CD4-positive, CD25-positive, alpha-beta regulatory T cell (primary cell): ENCODE measurements around the gene CDC45. TPM values are rescaled to one million over a fixed set of nuclear protein-coding genes. Genes with fewer than 3 reads are reported as not detected.

Experiments used
- ATAC-seq, 2 donors: fragments of 150-1000 bp; cut with Tn5 transposase; one replicate each; pipeline ENCODE4 v1.10.0; 2021; ENCODE audit warnings: low read depth in 2 of 2, moderate number of reproducible peaks in 2 of 2, moderate library complexity in 1 of 2
- DNase-seq, 3 donors: peaks; one replicate each; pipeline versions ENCODE4 v3.0.0 to v3.0.0-alpha.2; 2012 to 2022; ENCODE audit warnings: mixed read lengths in 1 of 3
- H3K27ac ChIP-seq: one replicate; pipeline ENCODE4 v1.7.0; 2013; ENCODE audit warnings: mild to moderate bottlenecking, low read length; ENCODE audit not compliant: insufficient read depth, poor library complexity, severe bottlenecking
- H3K27me3 ChIP-seq: one replicate; pipeline ENCODE4 v1.7.0; 2013; ENCODE audit warnings: low read length; ENCODE audit not compliant: control insufficient read depth, insufficient read depth
- H3K36me3 ChIP-seq: one replicate; pipeline ENCODE4 v1.7.0; 2013; ENCODE audit warnings: mild to moderate bottlenecking, low read length, moderate library complexity; ENCODE audit not compliant: control insufficient read depth, insufficient read depth
- H3K4me1 ChIP-seq: 2 replicates; pipeline ENCODE4 v1.7.0; 2013; ENCODE audit warnings: mild to moderate bottlenecking, low read length; ENCODE audit not compliant: insufficient read depth, control insufficient read depth, poor library complexity, severe bottlenecking
- H3K4me3 ChIP-seq: one replicate; pipeline ENCODE4 v1.7.0; 2013; ENCODE audit warnings: low read depth, mild to moderate bottlenecking, low read length, moderate library complexity
- H3K9me3 ChIP-seq, 2 experiments: 1 replicate in 1 of 2; 2 replicates in 1 of 2; pipeline ENCODE4 v1.7.0; 2013; ENCODE audit warnings: low read length in 2 of 2, mild to moderate bottlenecking in 1 of 2, moderate library complexity in 1 of 2; ENCODE audit not compliant: control insufficient read depth in 2 of 2
- H3K27ac Mint-ChIP-seq, 3 donors: one replicate each; pipeline ENCODE4 v1.8.0; 2020 to 2022; ENCODE audit warnings: mild to moderate bottlenecking in 3 of 3, mixed read lengths in 3 of 3, moderate library complexity in 2 of 3
- H3K27me3 Mint-ChIP-seq: one replicate; pipeline ENCODE4 v1.8.0; 2022; ENCODE audit warnings: mild to moderate bottlenecking, mixed read lengths
- H3K36me3 Mint-ChIP-seq: one replicate; pipeline ENCODE4 v1.8.0; 2020; ENCODE audit warnings: mixed read lengths
- H3K4me1 Mint-ChIP-seq, 4 donors: one replicate each; pipeline ENCODE4 v1.8.0; 2020 to 2022; ENCODE audit warnings: mixed read lengths in 4 of 4, mild to moderate bottlenecking in 1 of 4
- H3K4me3 Mint-ChIP-seq, 4 donors: one replicate each; pipeline ENCODE4 v1.8.0; 2020 to 2022; ENCODE audit warnings: mild to moderate bottlenecking in 4 of 4, mixed read lengths in 4 of 4, moderate library complexity in 3 of 4
- H3K9me3 Mint-ChIP-seq, 7 donors: one replicate each; pipeline ENCODE4 v1.8.0; 2020 to 2022; ENCODE audit warnings: mixed read lengths in 7 of 7, mild to moderate bottlenecking in 3 of 7, moderate library complexity in 2 of 7
- polyA plus RNA-seq, 4 donors: library from polyadenylated mRNA; unstranded; fragments of 300-500 nt; fragmentation: Illumina TruSeq; gene quantifications; one replicate each; pipeline ENCODE4 v1.2.3, GENCODE V29; 2021
- total RNA-seq: library from RNA; stranded (reverse); gene quantifications from one replicate; pipeline ENCODE4 v1.2.3, GENCODE V29; 2022

The CDC45 gene, protein sequence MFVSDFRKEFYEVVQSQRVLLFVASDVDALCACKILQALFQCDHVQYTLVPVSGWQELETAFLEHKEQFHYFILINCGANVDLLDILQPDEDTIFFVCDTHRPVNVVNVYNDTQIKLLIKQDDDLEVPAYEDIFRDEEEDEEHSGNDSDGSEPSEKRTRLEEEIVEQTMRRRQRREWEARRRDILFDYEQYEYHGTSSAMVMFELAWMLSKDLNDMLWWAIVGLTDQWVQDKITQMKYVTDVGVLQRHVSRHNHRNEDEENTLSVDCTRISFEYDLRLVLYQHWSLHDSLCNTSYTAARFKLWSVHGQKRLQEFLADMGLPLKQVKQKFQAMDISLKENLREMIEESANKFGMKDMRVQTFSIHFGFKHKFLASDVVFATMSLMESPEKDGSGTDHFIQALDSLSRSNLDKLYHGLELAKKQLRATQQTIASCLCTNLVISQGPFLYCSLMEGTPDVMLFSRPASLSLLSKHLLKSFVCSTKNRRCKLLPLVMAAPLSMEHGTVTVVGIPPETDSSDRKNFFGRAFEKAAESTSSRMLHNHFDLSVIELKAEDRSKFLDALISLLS
- total RNA-seq: 2.7 TPM
- polyA plus RNA-seq: 1 to 10 TPM in 3 of 4 donors, under 1 TPM in 1; 0.56 to 3.4 (median 1.9) TPM

DNA sequence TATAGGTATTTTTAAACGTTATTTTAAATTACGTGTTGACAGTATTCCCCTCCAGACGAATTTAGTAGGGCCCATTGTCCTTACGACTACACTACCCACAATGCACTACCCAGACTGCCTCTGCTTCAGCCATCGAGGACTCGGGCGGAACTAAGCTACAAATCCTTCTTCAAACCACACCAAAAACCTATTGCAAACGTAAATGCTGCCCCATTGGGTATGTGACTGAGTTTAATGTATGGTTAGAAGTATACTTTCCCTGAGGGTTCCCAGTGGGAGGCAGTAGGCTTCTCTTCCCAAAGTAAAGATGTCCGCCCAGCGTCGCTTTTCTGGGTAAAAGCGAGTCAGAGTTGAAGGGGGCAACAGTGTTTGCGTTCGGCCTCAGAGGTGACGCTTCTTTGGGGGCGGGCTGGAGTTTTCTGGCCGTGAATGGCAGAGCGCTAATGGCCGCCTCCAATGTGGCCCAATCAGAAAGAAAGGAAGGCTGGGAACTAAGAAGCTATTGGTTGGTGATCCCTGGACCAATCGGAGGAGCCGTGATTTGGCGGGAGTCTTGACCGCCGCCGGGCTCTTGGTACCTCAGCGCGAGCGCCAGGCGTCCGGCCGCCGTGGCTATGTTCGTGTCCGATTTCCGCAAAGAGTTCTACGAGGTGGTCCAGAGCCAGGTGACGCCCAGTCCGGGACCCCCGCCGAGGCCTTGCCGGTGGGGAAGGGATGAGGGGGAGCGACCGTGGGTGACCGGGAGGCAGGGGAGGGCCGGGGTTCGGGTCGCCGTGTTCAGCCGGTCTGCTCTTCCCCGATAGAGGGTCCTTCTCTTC, at the start of gene CDC45:
TSS of gene CDC45 (plus strand) at position 566 of the 818 bp plus-strand sequence. CDS start at position 615, 49 bp downstream.
- peaks cover 31% of the 10 kb centered on the region for H3K4me1 ChIP-seq
- ATAC-seq (peak; percentile 89 to 91), DNase-seq (peak; percentile 94 to 99 (median 96))
- H3K9me3 ChIP-seq: no peaks in the 10 kb centered on the region
- peak within 1 kb of the TSS; percentile 95 to 98 (median 96) for H3K4me3 Mint-ChIP-seq
- H3K27me3 Mint-ChIP-seq: no peaks in the 10 kb centered on the region
- no peaks in the 10 kb centered on the region for H3K9me3 Mint-ChIP-seq
- peaks cover 13% of the 10 kb centered on the region for H3K36me3 ChIP-seq
- peak within 1 kb of the TSS; percentile 99 for H3K4me3 ChIP-seq
- H3K4me1 Mint-ChIP-seq: peaks cover 17 to 41% (median 33%) of the 10 kb centered on the region in 4 donors
- H3K27ac ChIP-seq: peak within 1 kb of the TSS; percentile 99
- peak within 1 kb of the TSS; percentile 100 for H3K27ac Mint-ChIP-seq
- peaks cover 4% of the 10 kb centered on the region for H3K36me3 Mint-ChIP-seq
- H3K27me3 ChIP-seq: no peaks in the 10 kb centered on the region

DNA sequence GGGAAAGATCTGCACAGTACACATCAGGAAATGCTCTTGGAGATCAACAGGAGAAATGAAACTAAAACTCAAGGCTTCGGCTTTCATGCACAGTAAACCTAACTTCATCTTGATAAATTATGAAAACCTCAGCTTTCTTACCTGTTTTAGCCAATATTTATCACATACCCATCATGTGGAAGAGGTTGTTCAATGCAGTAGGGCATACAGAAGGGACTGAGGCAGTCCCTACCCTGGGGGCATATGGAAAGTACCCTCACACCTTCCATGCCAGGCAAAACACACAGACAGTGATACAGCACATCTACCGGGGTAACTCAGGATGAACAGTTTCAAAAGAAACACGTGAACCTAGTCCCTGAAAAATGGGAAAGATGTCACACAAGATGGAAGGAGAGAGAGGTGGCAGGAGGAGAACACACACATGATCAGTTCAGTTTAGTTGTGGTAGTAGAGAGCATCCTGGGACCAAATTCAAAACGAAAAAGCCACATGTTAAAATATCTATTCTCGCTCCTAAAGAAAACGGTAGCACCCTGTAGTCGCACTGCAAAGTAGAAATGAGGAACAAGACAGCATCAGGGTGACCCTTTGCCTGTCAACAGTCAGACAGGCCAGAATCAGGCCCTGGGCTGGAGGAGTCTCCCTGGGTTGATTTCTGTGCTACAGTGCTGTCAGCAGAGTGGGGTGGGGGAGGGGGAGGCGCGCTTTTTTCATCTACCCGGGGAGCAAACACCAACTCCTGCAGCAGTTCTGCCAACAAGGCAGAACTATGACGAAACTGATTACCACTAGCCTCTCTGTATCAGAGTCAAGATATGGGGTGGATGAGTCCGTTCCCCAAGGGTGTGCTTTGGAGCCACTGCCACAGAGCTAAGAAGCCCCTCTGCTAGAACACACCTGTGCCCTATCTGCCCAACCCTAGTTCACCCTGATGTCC, 49.5 kb upstream of the CDC45 start:
- ATAC-seq (no peak), DNase-seq (peak; percentile 16 to 74 (median 39))
- Mint-ChIP-seq H3K9me3 (peaks cover 0 to 2% (median 0%) of the 10 kb centered on the region in 7 donors), H3K27ac (peak overlapping the region; percentile 89 to 93 (median 91)), H3K4me1 (peaks cover 20 to 66% (median 54%) of the 10 kb centered on the region in 4 donors), H3K4me3 (peak overlapping the region; percentile 89 to 97 (median 92)), H3K27me3 (no peaks in the 10 kb centered on the region), H3K36me3 (no peaks in the 10 kb centered on the region)
- Histone ChIP-seq H3K4me1 (peaks cover 23% of the 10 kb centered on the region), H3K27ac (peak overlapping the region; percentile 65), H3K36me3 (peaks cover 2% of the 10 kb centered on the region), H3K27me3 (no peaks in the 10 kb centered on the region), H3K9me3 (no peaks in the 10 kb centered on the region), H3K4me3 (peak overlapping the region; percentile 87)

DNA sequence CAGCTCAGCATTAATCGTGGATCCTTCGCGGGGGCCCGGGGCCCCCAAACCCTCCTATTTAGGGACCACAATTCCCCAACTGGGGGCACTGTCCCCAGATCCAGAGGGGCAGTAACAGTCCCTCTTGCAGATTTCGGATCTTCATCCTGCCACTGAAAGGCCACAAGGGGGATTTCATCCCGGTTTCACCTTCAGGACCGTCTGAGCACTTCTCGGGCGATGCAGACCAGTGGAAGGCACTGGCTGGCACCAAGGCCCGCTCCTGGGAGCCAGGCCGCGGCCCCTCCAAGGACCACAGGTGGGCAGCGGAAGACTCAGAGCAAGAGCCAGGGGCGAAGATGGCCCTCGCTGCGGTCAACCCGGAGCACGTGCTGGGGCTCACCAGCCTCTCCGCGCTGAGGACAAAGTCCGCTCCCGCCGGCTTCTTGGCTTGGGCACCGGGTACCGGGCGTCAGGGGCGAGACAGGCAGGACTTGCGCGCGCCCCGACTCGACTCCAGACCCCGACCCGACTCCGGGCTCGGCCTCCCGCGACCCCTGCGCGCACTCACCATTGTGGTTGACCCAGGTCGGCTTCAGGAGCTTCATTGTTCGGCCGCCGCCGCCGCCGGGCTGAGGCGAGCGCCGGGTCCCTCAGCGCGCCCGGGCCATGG, 48.7 kb upstream of the CDC45 start:
- Mint-ChIP-seq H3K27me3 (no peaks in the 10 kb centered on the region), H3K4me3 (peak overlapping the region; percentile 89 to 97 (median 92)), H3K4me1 (peaks cover 20 to 61% (median 54%) of the 10 kb centered on the region in 4 donors), H3K9me3 (peaks cover 0 to 2% (median 0%) of the 10 kb centered on the region in 7 donors), H3K27ac (peak overlapping the region; percentile 89 to 93 (median 91)), H3K36me3 (no peaks in the 10 kb centered on the region)
- Histone ChIP-seq H3K4me1 (peaks cover 23% of the 10 kb centered on the region), H3K4me3 (peak overlapping the region; percentile 87), H3K27me3 (no peaks in the 10 kb centered on the region), H3K9me3 (no peaks in the 10 kb centered on the region), H3K27ac (peak overlapping the region; percentile 65), H3K36me3 (peaks cover 6% of the 10 kb centered on the region)
- DNase-seq (peak in 2 of 3 donors; percentile 10 to 34), ATAC-seq (no peak)

DNA sequence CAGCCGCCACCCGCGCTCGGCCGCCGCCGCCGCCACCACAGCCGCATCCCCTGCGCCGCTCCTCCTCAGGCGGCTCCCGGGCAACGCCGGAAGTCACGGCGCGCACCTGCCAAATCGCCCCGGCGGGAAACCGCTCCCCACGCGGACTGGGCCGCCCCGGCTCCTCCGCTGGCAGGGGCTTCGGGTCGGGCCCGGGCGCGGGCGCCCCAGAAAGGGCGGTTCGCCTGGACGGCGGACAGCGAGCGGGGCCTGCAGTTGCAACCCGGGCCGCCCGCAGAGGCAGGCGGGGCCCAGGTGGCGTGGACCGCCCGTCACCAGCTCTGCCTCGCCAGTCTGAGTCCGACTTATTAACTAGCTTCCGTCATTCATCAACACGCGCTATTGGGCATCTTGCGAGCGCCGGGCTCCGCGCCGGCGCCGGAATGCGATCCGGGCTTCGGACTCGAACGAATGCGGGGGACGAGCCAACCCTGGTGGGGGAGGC, 48.0 kb upstream of the CDC45 start, which contains the start of gene HIRA:
TSS of gene HIRA (minus strand) at position 85 of the 484 bp plus-strand sequence. CDS start 257 bp downstream, outside the sequence.
- Mint-ChIP-seq H3K36me3 (peaks cover 2% of the 10 kb centered on the region), H3K4me3 (peak within 1 kb of the TSS; percentile 92 to 99 (median 98)), H3K27me3 (no peaks in the 10 kb centered on the region), H3K9me3 (peaks cover 0 to 2% (median 0%) of the 10 kb centered on the region in 7 donors), H3K27ac (peak within 1 kb of the TSS; percentile 89 to 94 (median 94)), H3K4me1 (peaks cover 15 to 56% (median 47%) of the 10 kb centered on the region in 4 donors)
- peak within 1 kb of the TSS; percentile 89 for H3K27ac ChIP-seq
- ATAC-seq (peak; percentile 63 to 64), DNase-seq (peak; percentile 78 to 89 (median 88))
- H3K9me3 ChIP-seq: no peaks in the 10 kb centered on the region
- peak within 1 kb of the TSS; percentile 87 for H3K4me3 ChIP-seq
- peaks cover 6% of the 10 kb centered on the region for H3K36me3 ChIP-seq
- no peaks in the 10 kb centered on the region for H3K27me3 ChIP-seq
- H3K4me1 ChIP-seq: peaks cover 23% of the 10 kb centered on the region

DNA sequence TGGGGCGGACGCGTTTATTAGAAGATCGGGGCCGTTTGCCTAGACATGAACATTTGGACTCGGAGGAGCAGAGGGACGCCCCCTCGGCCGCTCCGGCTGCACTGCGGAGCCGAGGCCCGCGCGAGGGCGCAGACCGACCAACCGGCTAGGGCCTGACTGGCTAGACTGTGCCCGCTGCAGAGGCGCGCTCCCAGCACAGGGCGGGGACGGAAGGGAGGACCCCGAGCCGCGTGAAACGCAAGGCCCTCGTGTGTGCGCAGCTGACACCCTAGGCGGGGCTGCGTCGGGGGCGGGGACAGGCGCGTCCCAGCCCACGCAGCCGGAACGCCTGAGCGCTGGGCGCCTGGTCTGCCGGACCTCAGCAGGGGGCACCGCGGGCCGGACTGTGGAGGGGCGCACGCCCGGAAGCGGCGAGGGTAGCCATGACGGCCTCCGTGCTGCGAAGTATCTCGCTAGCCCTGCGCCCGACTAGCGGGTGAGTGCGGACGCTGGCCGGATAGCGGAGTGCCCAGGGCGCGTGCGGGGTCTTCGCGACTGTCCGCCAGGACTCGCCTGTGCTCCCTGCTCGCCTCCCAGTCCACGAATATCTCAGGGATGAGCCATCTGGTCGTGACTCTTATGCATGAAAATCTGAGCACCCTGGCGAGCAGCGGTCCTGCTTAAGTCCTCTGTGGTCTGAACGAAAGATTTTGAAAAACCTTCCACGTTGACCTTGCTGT, 47.4 kb upstream of the CDC45 start, which contains the start of gene MRPL40:
TSS of gene MRPL40 (plus strand) at position 413 of the 719 bp plus-strand sequence. CDS start at position 423, 10 bp downstream.
- peak within 1 kb of the TSS; percentile 92 to 99 (median 98) for H3K4me3 Mint-ChIP-seq
- H3K36me3 Mint-ChIP-seq: peaks cover 5% of the 10 kb centered on the region
- Histone ChIP-seq H3K27ac (peak within 1 kb of the TSS; percentile 89), H3K27me3 (no peaks in the 10 kb centered on the region), H3K4me1 (peaks cover 23% of the 10 kb centered on the region), H3K36me3 (peaks cover 6% of the 10 kb centered on the region), H3K9me3 (no peaks in the 10 kb centered on the region), H3K4me3 (peak within 1 kb of the TSS; percentile 77)
- H3K9me3 Mint-ChIP-seq: peaks cover 0 to 2% (median 0%) of the 10 kb centered on the region in 7 donors
- H3K27me3 Mint-ChIP-seq: no peaks in the 10 kb centered on the region
- DNase-seq (peak; percentile 78 to 95 (median 84)), ATAC-seq (peak; percentile 87 to 90)
- peak within 1 kb of the TSS; percentile 82 to 94 (median 94) for H3K27ac Mint-ChIP-seq
- H3K4me1 Mint-ChIP-seq: peaks cover 9 to 51% (median 41%) of the 10 kb centered on the region in 4 donors

DNA sequence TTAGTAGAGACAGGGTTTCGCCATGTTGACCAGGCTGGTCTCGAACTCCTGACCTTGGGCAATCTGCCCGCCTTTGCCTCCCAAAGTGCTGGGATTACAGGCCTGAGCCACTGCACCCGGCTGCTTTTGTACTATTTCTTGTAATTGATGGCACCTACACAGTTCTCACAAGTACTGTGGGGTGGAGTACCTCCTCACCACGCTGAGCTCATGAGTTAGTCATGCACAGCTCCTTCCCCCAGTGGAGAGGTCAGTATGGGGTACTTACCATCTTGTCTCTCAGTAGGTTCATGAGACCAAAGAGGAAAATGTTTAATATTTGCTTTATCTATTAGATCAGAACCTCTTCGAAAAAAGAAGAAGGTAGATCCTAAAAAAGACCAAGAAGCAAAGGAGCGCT, 45.3 kb upstream of the CDC45 start:
- Mint-ChIP-seq H3K4me1 (peaks cover 6 to 33% (median 32%) of the 10 kb centered on the region in 4 donors), H3K27me3 (no peaks in the 10 kb centered on the region), H3K9me3 (peaks cover 0 to 2% (median 0%) of the 10 kb centered on the region in 7 donors), H3K4me3 (peak overlapping the region; percentile 62 to 99 (median 87)), H3K27ac (peak overlapping the region in 2 of 3 donors; percentile 52 to 67), H3K36me3 (peaks cover 8% of the 10 kb centered on the region)
- H3K4me1 ChIP-seq: peaks cover 17% of the 10 kb centered on the region
- DNase-seq: no peak
- H3K9me3 ChIP-seq: no peaks in the 10 kb centered on the region
- no peaks in the 10 kb centered on the region for H3K27me3 ChIP-seq
- ATAC-seq: no peak
- H3K4me3 ChIP-seq: no peak overlapping the region
- peaks cover 11% of the 10 kb centered on the region for H3K36me3 ChIP-seq
- H3K27ac ChIP-seq: no peak overlapping the region
